Smooth muscle cell (in vitro differentiated cells): ENCODE data around the gene SPCS3. TPM values are rescaled to one million over a fixed set of nuclear protein-coding genes. Genes with fewer than 3 reads are reported as not detected.

ENCODE experiments used
- DNase-seq: peaks from one replicate; lab custom pipeline; 2025; ENCODE audit not compliant: unreplicated experiment; lab: John Stamatoyannopoulos, UW
- H2AFZ ChIP-seq: fragments of 200-600 bp; sonication (generic); 2 replicates; pipeline ENCODE4 v1.6.0; 2016; ENCODE audit warnings: antibody characterized with exemption, low read depth, mild to moderate bottlenecking
- H3F3A ChIP-seq: fragments of 200-600 bp; sonication (generic); 2 replicates; pipeline ENCODE4 v1.6.0; 2017; ENCODE audit warnings: antibody characterized with exemption, low read depth
- H3K27ac ChIP-seq: fragments of 200-600 bp; sonication (generic); 2 replicates; pipeline ENCODE4 v1.5.1; 2016; ENCODE audit warnings: low read depth, mild to moderate bottlenecking
- H3K27me3 ChIP-seq: fragments of 200-600 bp; sonication (generic); 2 replicates; pipeline ENCODE4 v1.6.1; 2016; ENCODE audit warnings: low read depth, mild to moderate bottlenecking
- H3K36me3 ChIP-seq: fragments of 200-600 bp; sonication (generic); 2 replicates; pipeline ENCODE4 v1.5.1; 2016; ENCODE audit warnings: low read depth
- H3K4me1 ChIP-seq: fragments of 200-600 bp; sonication (generic); 2 replicates; pipeline ENCODE4 v1.5.1; 2016; ENCODE audit warnings: low read depth
- H3K4me2 ChIP-seq: fragments of 200-600 bp; sonication (generic); 2 replicates; pipeline ENCODE4 v1.6.0; 2016; ENCODE audit warnings: mild to moderate bottlenecking
- H3K4me3 ChIP-seq: fragments of 200-600 bp; sonication (generic); 2 replicates; pipeline ENCODE4 v1.5.1; 2016; ENCODE audit warnings: mild to moderate bottlenecking
- H3K79me2 ChIP-seq: fragments of 200-600 bp; sonication (generic); 2 replicates; pipeline ENCODE4 v1.6.0; 2016; ENCODE audit warnings: low read depth, mild to moderate bottlenecking
- H3K9ac ChIP-seq: fragments of 200-600 bp; sonication (generic); 2 replicates; pipeline ENCODE4 v1.6.0; 2016; ENCODE audit warnings: low read depth
- H3K9me3 ChIP-seq: fragments of 200-600 bp; sonication (generic); replicated peaks from 2 replicates; pipeline ENCODE4 v1.5.1; 2016; ENCODE audit warnings: low read depth
- H4K20me1 ChIP-seq: fragments of 200-600 bp; sonication (generic); 2 replicates; pipeline ENCODE4 v1.6.0; 2016; ENCODE audit warnings: low read depth
- WGBS: methylation state at CpG from one replicate; pipeline ENCODE4 v1.1.7; 2016; ENCODE audit warnings: low lambda C conversion rate; 5-methylcytosine and 5-hydroxymethylcytosine counted together
- polyA plus RNA-seq: library from polyadenylated mRNA; unstranded; fragments of >200 nt; fragmentation: Nextera tagmentation; extraction: Ambion mirVana; gene quantifications from 2 replicates; pipeline ENCODE4 v1.2.1, GENCODE V29; 2016
- total RNA-seq: library from RNA; depleted of rRNA; stranded (reverse); fragments of >200 nt; gene quantifications from 2 replicates; pipeline ENCODE4 v1.2.3, GENCODE V29; 2014
- TF ChIP-seq, protein P1 (sequence below): fragments of 200-600 bp; sonication (generic); IDR thresholded peaks from 2 replicates; pipeline ENCODE4 v1.5.1; 2017; ENCODE audit warnings: borderline replicate concordance, mild to moderate bottlenecking, antibody characterized with exemption; ENCODE audit not compliant: insufficient read depth, poor library complexity, severe bottlenecking

SPCS3 gene
- total and polyA plus RNA-seq, 2 experiments from 2014 or later: 116 to 195 TPM

DNA sequence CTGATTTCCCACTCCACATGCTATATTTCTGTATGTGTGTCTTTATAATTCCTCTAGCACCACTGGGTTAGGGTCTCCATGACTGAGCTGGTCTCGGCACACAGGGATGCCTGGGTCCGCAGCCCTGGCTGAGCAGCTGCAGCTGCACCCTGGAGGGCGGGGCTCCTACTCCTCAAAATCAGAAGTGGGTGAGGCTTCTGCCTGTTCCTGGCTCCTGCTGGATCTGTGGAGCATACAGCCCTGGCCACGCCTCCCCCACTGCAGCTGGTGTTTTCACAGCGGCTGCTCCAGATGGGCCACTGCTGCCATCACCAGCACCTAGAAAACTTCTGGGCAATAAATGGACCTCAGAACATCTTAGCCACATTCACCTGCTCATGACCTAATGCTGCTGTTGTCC is 30.9 kb downstream of the SPCS3 start:
- Histone ChIP-seq H4K20me1 (no peaks in the 10 kb centered on the region), H3K4me2 (no peak overlapping the region), H3K4me1 (no peaks in the 10 kb centered on the region), H3K79me2 (no peaks in the 10 kb centered on the region), H3F3A (no peaks in the 10 kb centered on the region), H3K4me3 (no peak overlapping the region), H3K9ac (no peak overlapping the region), H3K36me3 (no peaks in the 10 kb centered on the region), H3K27ac (no peak overlapping the region), H3K27me3 (no peaks in the 10 kb centered on the region), H2AFZ (no peak overlapping the region), H3K9me3 (no peaks in the 10 kb centered on the region)
- WGBS: 98% methylated on average over 5 of the region's 5 CpGs
- TF ChIP-seq, protein P1, sequence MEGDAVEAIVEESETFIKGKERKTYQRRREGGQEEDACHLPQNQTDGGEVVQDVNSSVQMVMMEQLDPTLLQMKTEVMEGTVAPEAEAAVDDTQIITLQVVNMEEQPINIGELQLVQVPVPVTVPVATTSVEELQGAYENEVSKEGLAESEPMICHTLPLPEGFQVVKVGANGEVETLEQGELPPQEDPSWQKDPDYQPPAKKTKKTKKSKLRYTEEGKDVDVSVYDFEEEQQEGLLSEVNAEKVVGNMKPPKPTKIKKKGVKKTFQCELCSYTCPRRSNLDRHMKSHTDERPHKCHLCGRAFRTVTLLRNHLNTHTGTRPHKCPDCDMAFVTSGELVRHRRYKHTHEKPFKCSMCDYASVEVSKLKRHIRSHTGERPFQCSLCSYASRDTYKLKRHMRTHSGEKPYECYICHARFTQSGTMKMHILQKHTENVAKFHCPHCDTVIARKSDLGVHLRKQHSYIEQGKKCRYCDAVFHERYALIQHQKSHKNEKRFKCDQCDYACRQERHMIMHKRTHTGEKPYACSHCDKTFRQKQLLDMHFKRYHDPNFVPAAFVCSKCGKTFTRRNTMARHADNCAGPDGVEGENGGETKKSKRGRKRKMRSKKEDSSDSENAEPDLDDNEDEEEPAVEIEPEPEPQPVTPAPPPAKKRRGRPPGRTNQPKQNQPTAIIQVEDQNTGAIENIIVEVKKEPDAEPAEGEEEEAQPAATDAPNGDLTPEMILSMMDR: no peak
- no peak for DNase-seq

DNA sequence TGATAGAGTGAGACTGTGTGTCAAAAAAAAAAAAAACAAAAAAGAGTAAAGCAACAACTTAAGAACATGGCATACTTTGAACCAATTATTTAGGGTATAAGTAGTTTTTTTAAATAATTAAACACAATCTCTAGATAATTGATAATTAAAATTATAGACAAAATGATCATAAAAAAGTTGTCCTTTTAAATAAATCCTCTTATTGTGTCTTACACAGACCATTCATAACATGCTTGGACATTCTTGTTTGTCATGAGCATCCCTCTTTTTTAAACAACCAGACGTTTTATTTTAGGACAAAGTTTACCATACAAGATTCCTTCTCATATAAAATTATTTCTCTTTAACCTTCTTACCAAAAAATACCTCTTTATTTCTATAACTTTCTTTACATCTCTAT is 35.1 kb downstream of the SPCS3 start:
- Histone ChIP-seq H3K27ac (no peak overlapping the region), H3K79me2 (no peaks in the 10 kb centered on the region), H4K20me1 (no peaks in the 10 kb centered on the region), H3K27me3 (no peaks in the 10 kb centered on the region), H3F3A (no peaks in the 10 kb centered on the region), H2AFZ (no peak overlapping the region), H3K4me1 (peaks cover 6% of the 10 kb centered on the region), H3K9me3 (no peaks in the 10 kb centered on the region), H3K4me2 (no peak overlapping the region), H3K4me3 (no peak overlapping the region), H3K36me3 (no peaks in the 10 kb centered on the region), H3K9ac (no peak overlapping the region)
- no peak for DNase-seq
- 89% methylated on average over 1 of the region's 1 CpG for WGBS
- TF ChIP-seq, protein P1: no peak

DNA sequence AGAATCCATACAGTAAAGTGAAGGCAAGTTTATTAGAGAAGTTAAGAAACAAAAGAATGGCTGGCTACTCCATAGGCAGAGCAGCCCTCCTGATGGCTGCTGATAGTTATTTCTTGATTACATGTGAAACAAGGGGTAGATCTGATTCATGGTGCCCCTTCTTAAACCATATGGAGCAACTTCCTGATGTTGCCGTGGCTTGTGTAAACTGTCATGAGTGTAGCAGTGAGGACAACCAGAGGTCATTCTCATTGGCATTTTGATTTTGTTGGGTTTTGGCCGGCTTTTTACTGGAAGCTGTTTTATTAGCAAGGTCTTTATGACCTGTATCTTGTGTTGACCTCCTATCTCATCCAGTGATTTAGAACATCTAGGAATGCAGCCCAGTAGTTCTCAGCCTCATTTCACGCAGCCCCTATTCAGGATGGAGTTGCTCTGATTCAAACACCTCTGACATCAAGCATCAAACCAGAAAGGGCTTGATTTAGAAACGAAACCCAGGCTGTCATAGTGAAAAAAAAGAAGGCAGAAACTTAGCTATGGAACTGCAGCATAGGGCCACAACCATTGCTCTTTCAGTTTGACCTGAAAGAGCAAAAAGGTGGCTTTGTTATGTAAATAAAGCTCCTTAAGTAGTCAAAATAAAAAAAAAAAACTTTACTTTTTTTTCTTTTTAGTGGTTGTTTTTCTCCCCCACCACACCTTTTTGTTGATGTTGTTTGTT is 37.8 kb downstream of the SPCS3 start:
- Histone ChIP-seq H3K27ac (no peak overlapping the region), H3K27me3 (no peaks in the 10 kb centered on the region), H3K4me1 (peaks cover 6% of the 10 kb centered on the region), H3K4me2 (no peak overlapping the region), H4K20me1 (no peaks in the 10 kb centered on the region), H3K9ac (no peak overlapping the region), H3K4me3 (no peak overlapping the region), H3K9me3 (no peaks in the 10 kb centered on the region), H3F3A (no peaks in the 10 kb centered on the region), H3K79me2 (no peaks in the 10 kb centered on the region), H2AFZ (no peak overlapping the region), H3K36me3 (no peaks in the 10 kb centered on the region)
- WGBS: 37% methylated on average over 4 of the region's 4 CpGs
- no peak for DNase-seq
- TF ChIP-seq, protein P1: no peak

DNA sequence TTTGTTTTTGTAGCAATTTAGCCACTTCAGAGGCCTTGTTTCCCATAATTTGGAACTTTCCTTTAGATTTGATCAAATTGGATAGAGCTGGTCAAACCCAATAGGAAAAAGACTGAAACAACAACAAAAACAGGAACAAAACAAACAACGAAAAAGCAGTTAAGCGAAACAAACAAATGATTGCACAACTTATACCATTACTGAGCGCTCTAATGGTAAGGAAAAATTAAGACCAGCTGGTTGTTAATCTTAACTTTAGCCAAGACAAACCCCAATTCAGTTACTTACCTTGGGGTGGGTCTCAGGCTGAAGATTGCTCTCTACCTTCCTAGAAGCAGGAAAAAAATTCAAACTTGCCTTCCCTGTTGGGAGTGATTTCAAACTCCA is 38.3 kb downstream of the SPCS3 start:
- H3K9ac ChIP-seq: no peak overlapping the region
- no peaks in the 10 kb centered on the region for H3K9me3 ChIP-seq
- TF ChIP-seq, protein P1: no peak
- no peak overlapping the region for H3K4me3 ChIP-seq
- H3K27ac ChIP-seq: no peak overlapping the region
- H3K27me3 ChIP-seq: no peaks in the 10 kb centered on the region
- peaks cover 6% of the 10 kb centered on the region for H3K4me1 ChIP-seq
- no peaks in the 10 kb centered on the region for H4K20me1 ChIP-seq
- H3K36me3 ChIP-seq: no peaks in the 10 kb centered on the region
- DNase-seq: no peak
- 93% methylated on average over 3 of the region's 3 CpGs for WGBS
- H2AFZ ChIP-seq: no peak overlapping the region
- H3K79me2 ChIP-seq: no peaks in the 10 kb centered on the region
- H3K4me2 ChIP-seq: no peak overlapping the region
- H3F3A ChIP-seq: no peaks in the 10 kb centered on the region
